HG03060 (cell line): ENCODE data around the gene MACROD2.

ENCODE experiments used
- ATAC-seq: cut with Tn5 transposase; IDR thresholded peaks from one replicate; pipeline ENCODE4 v1.9.1; 2021; ENCODE audit warnings: low read depth, moderate number of reproducible peaks; ENCODE audit not compliant: unreplicated experiment

Gene MACROD2

GRCh38 chr20:14612391-14612790 lies 617.1 kb downstream of the MACROD2 start:
- no peak for ATAC-seq

- ATAC-seq = no peak
These were observed 620.7 kb downstream of the MACROD2 start for GRCh38 chr20:14616003-14616402.

- ATAC-seq = no peak
These were observed 621.8 kb downstream of the MACROD2 start for GRCh38 chr20:14617123-14617522.

GRCh38 chr20:14619411-14619810 lies 624.1 kb downstream of the MACROD2 start:
- no peak for ATAC-seq

GRCh38 chr20:14622796-14623195 lies 627.5 kb downstream of the MACROD2 start:
- ATAC-seq = no peak

- ATAC-seq = no peak
These were observed 635.7 kb downstream of the MACROD2 start for GRCh38 chr20:14631011-14631410.

GRCh38 chr20:14632906-14633305 lies 637.6 kb downstream of the MACROD2 start:
- ATAC-seq = no peak

GRCh38 chr20:14633507-14633906 lies 638.2 kb downstream of the MACROD2 start:
- no peak for ATAC-seq

- ATAC-seq = no peak
These were observed 639.3 kb downstream of the MACROD2 start for GRCh38 chr20:14634665-14635064.

- no peak for ATAC-seq
These were observed 642.1 kb downstream of the MACROD2 start for GRCh38 chr20:14637441-14637840.

GRCh38 chr20:14643146-14643545 lies 647.8 kb downstream of the MACROD2 start:
- ATAC-seq = no peak

GRCh38 chr20:14643556-14643955 lies 648.2 kb downstream of the MACROD2 start:
- no peak for ATAC-seq

GRCh38 chr20:14644306-14645097 lies 649.2 kb downstream of the MACROD2 start:
- ATAC-seq = no peak

- no peak for ATAC-seq
These were observed 651.7 kb downstream of the MACROD2 start for GRCh38 chr20:14647016-14647415.

GRCh38 chr20:14649662-14650061 lies 654.3 kb downstream of the MACROD2 start:
- no peak for ATAC-seq

- ATAC-seq = no peak
These were observed 662.1 kb downstream of the MACROD2 start for GRCh38 chr20:14657266-14658005.

- ATAC-seq = no peak
These were observed 668.8 kb downstream of the MACROD2 start for GRCh38 chr20:14664101-14664500.

GRCh38 chr20:14666696-14667095 lies 671.4 kb downstream of the MACROD2 start:
- no peak for ATAC-seq

GRCh38 chr20:14667226-14667625 lies 671.9 kb downstream of the MACROD2 start:
- ATAC-seq = no peak

GRCh38 chr20:14672066-14672465 lies 676.8 kb downstream of the MACROD2 start:
- ATAC-seq = no peak

- no peak for ATAC-seq
These were observed 677.8 kb downstream of the MACROD2 start for GRCh38 chr20:14673164-14673563.

GRCh38 chr20:14677455-14677854 lies 682.1 kb downstream of the MACROD2 start:
- no peak for ATAC-seq
